Vagina (tissue), 2 donors: Measurements from ENCODE around the gene ERBB3. TPM values are rescaled to one million over a fixed set of nuclear protein-coding genes. Genes with fewer than 3 reads are reported as not detected.
A peak's percentile ranks its signal among the peaks of the same experiment; 100 is the strongest.

Source experiments
- DNase-seq, 2 donors: peaks; one replicate each; pipeline ENCODE4 v3.0.0-alpha.2; 2017; ENCODE audit errors: extremely low spot score in 2 of 2
- H3K27ac ChIP-seq: fragments of 200-600 bp; sonication (generic); one replicate; pipeline ENCODE4 v1.5.1; 2019
- H3K27me3 ChIP-seq: fragments of 200-600 bp; sonication (generic); one replicate; pipeline ENCODE4 v1.5.1; 2019
- H3K36me3 ChIP-seq, 2 donors: fragments of 200-600 bp; sonication (generic); one replicate each; pipeline ENCODE4 v1.5.1; 2017 to 2019
- H3K4me1 ChIP-seq: fragments of 200-600 bp; sonication (generic); one replicate; pipeline ENCODE4 v1.5.1; 2019
- H3K4me3 ChIP-seq, 2 donors: fragments of 200-600 bp; sonication (generic); 1 replicate in 1 of 2; 2 replicates in 1 of 2; pipeline ENCODE4 v1.5.1; 2016 to 2019
- H3K9me3 ChIP-seq: fragments of 200-600 bp; sonication (generic); one replicate; pipeline ENCODE4 v1.5.1; 2019
- CTCF ChIP-seq, 3 experiments: fragments of 450-650 bp in 2 of 3; fragments of 200-600 bp in 1 of 3; sonication (generic) in 1 of 3; IDR thresholded peaks; one replicate each; pipeline ENCODE4 v1.5.1; 2017 to 2019; ENCODE audit warnings: antibody characterized with exemption in 3 of 3, mild to moderate bottlenecking in 2 of 3, moderate library complexity in 2 of 3
- POLR2A ChIP-seq, 2 donors: fragments of 450-650 bp; IDR thresholded peaks; one replicate each; pipeline ENCODE4 v1.6.1; 2017; ENCODE audit warnings: antibody characterized with exemption in 2 of 2, mild to moderate bottlenecking in 2 of 2, moderate library complexity in 2 of 2
- POLR2AphosphoS5 ChIP-seq, 2 donors: sonication (generic); formaldehyde crosslinking; IDR thresholded peaks; one replicate each; pipeline ENCODE4 v1.9.0; 2017; ENCODE audit warnings: antibody characterized with exemption in 2 of 2, mild to moderate bottlenecking in 2 of 2, low read depth in 1 of 2; ENCODE audit not compliant: insufficient read depth in 1 of 2
- intact Hi-C: fragments of 100-400 bp; cut with DNase I; formaldehyde crosslinking; loops from one replicate; pipeline ENCODE4 v1.15.1; 2023
- total RNA-seq: library from RNA; depleted of rRNA; stranded (reverse); fragments of >200 nt; gene quantifications from one replicate; pipeline ENCODE4 v1.2.3, GENCODE V29; 2016

ERBB3 gene
- total RNA-seq, 1 donor from 2014 or later, result 53.8 TPM

GRCh38 chr12:56127888-56128669, 48.1 kb downstream of the ERBB3 start, which contains the start of gene ESYT1:
Gene ESYT1, plus strand, starts transcription at chr12:56128267. Its CDS starts 53 bp downstream, at chr12:56128320.
- intact Hi-C loops, result loop anchor here (10.0 kb wide), 1 partner anchor 97 kb away; the partner anchor contains the start of genes NABP2 and RNF41
- no peaks in the 10 kb centered on the region for H3K9me3 ChIP-seq
- no peaks in the 10 kb centered on the region for H3K27me3 ChIP-seq
- TF ChIP-seq POLR2AphosphoS5 (IDR thresholded peaks at IDR 0.05; ENCODE audit: insufficient read depth in 1 of 2, low read depth in 1 of 2) (peak; percentile 97 to 99), POLR2A (IDR thresholded peaks at IDR 0.05) (peak; percentile 76 to 98), CTCF (IDR thresholded peaks at IDR 0.05) (no peak)
- H3K27ac ChIP-seq, result peak within 1 kb of the TSS; percentile 95
- H3K4me1 ChIP-seq, result peaks cover 35% of the 10 kb centered on the region
- DNase-seq, result peak; percentile 100
- H3K36me3 ChIP-seq, result peaks cover 0 to 27% of the 10 kb centered on the region in 2 donors
- H3K4me3 ChIP-seq, result peak within 1 kb of the TSS; percentile 75 to 86

- Histone ChIP-seq H3K27me3 (no peaks in the 10 kb centered on the region), H3K27ac (peak overlapping the region; percentile 95), H3K9me3 (no peaks in the 10 kb centered on the region), H3K36me3 (peaks cover 0 to 34% of the 10 kb centered on the region in 2 donors), H3K4me1 (peaks cover 35% of the 10 kb centered on the region), H3K4me3 (peak overlapping the region; percentile 75 to 86)
- DNase-seq, result peak in 1 of 2 donors; percentile 96
- no peak for TF ChIP-seq POLR2AphosphoS5 (IDR thresholded peaks at IDR 0.05; ENCODE audit: insufficient read depth in 1 of 2, low read depth in 1 of 2)
- TF ChIP-seq POLR2A (IDR thresholded peaks at IDR 0.05), result no peak
- TF ChIP-seq CTCF (IDR thresholded peaks at IDR 0.05), result no peak
- intact Hi-C loops, result loop anchor here (10.0 kb wide), 1 partner anchor 96 kb away; the partner anchor contains the start of genes NABP2 and RNF41
Observed at GRCh38 chr12:56128670-56129205, 48.8 kb downstream of the ERBB3 start.

GRCh38 chr12:56129206-56129941, 49.4 kb downstream of the ERBB3 start:
- H3K27ac ChIP-seq, result peak overlapping the region; percentile 95
- peaks cover 35% of the 10 kb centered on the region for H3K4me1 ChIP-seq
- peak overlapping the region; percentile 75 to 86 for H3K4me3 ChIP-seq
- no peaks in the 10 kb centered on the region for H3K9me3 ChIP-seq
- TF ChIP-seq POLR2A (IDR thresholded peaks at IDR 0.05) (no peak), POLR2AphosphoS5 (IDR thresholded peaks at IDR 0.05; ENCODE audit: insufficient read depth in 1 of 2, low read depth in 1 of 2) (peak; percentile 14 to 86), CTCF (IDR thresholded peaks at IDR 0.05) (no peak)
- intact Hi-C loops, result loop anchor here (10.0 kb wide), 1 partner anchor 95 kb away; the partner anchor contains the start of genes NABP2 and RNF41
- no peak for DNase-seq
- H3K36me3 ChIP-seq, result peaks cover 4 to 40% of the 10 kb centered on the region in 2 donors
- H3K27me3 ChIP-seq, result no peaks in the 10 kb centered on the region

GRCh38 chr12:56129942-56130495, 50.1 kb downstream of the ERBB3 start:
- no peaks in the 10 kb centered on the region for H3K9me3 ChIP-seq
- peaks cover 35% of the 10 kb centered on the region for H3K4me1 ChIP-seq
- peaks cover 4 to 46% of the 10 kb centered on the region in 2 donors for H3K36me3 ChIP-seq
- intact Hi-C loops, result loop anchor here (10.0 kb wide), 1 partner anchor 95 kb away; the partner anchor contains the start of genes NABP2 and RNF41
- TF ChIP-seq CTCF (IDR thresholded peaks at IDR 0.05), result no peak
- TF ChIP-seq POLR2AphosphoS5 (IDR thresholded peaks at IDR 0.05; ENCODE audit: insufficient read depth in 1 of 2, low read depth in 1 of 2), result no peak
- no peak for DNase-seq
- peak overlapping the region; percentile 75 to 86 for H3K4me3 ChIP-seq
- no peaks in the 10 kb centered on the region for H3K27me3 ChIP-seq
- H3K27ac ChIP-seq, result peak overlapping the region; percentile 95
